HG03432 (cell line): ENCODE data around the gene CDS2.
A peak's percentile ranks its signal among the peaks of the same experiment; 100 is the strongest.

Experiments used
- ATAC-seq: cut with Tn5 transposase; IDR thresholded peaks from one replicate; pipeline ENCODE4 v1.9.1; 2021; ENCODE audit warnings: mild to moderate bottlenecking, moderate library complexity; ENCODE audit not compliant: unreplicated experiment

Gene CDS2

GRCh38 chr20:5149892-5150225 lies 23.1 kb downstream of the CDS2 start:
- no peak for ATAC-seq

- ATAC-seq, result no peak
Measured at GRCh38 chr20:5150226-5151076, 23.6 kb downstream of the CDS2 start.

GRCh38 chr20:5153152-5153467 lies 26.3 kb downstream of the CDS2 start:
- ATAC-seq, result no peak

GRCh38 chr20:5153612-5154542 lies 27.1 kb downstream of the CDS2 start:
- no peak for ATAC-seq

- ATAC-seq, result no peak
Measured at GRCh38 chr20:5154543-5154925, 27.7 kb downstream of the CDS2 start.

- ATAC-seq, result no peak
Measured at GRCh38 chr20:5155404-5155803, 28.6 kb downstream of the CDS2 start.

- no peak for ATAC-seq
Measured at GRCh38 chr20:5156675-5157448, 30.1 kb downstream of the CDS2 start.

DNA sequence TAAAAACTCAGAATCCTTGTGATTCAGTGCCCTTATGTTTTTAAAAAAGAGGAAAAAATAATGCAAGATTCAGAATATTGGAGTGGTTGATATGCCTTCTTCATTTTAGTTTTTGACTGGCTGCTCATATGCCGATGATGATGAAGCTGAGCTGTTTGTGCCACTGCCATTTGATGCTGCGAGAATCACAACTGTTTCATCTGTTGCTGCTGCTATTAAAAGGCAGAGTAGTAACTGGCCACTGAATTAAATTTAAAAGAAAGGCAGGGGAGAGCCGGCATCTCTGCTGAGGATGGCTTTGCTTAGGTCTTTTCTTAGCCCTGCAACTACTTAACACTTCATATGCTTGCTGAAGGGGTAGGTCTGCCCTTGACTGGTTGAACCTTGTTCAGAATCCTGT lies 33.1 kb downstream of the CDS2 start:
- no peak for ATAC-seq

GRCh38 chr20:5160882-5161281 lies 34.1 kb downstream of the CDS2 start:
- ATAC-seq, result no peak

GRCh38 chr20:5161536-5162164 lies 34.8 kb downstream of the CDS2 start:
- no peak for ATAC-seq

GRCh38 chr20:5164645-5165625 lies 38.1 kb downstream of the CDS2 start:
- no peak for ATAC-seq

- no peak for ATAC-seq
Measured at GRCh38 chr20:5168651-5169396, 42.0 kb downstream of the CDS2 start.

DNA sequence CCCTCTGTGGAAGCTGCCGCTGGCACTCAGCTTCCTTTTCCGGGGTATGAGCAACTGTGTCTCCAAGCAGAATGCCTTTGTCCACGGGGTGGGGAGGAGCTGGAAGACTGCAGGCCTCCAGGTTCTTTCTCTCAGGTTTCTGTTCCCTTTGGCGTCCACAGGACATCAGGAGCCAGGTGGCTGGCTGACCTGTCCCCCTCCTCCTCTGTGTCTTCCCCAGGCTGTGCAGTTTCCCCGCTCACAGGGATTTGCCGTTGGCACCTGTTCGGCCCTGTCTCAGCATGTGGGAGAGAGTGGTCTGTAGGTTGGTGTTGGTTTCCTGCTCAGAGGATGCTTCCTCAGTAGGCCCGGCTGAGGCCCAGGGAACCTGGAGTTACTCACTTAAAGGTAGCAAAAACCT lies 43.5 kb downstream of the CDS2 start:
- ATAC-seq, result no peak

DNA sequence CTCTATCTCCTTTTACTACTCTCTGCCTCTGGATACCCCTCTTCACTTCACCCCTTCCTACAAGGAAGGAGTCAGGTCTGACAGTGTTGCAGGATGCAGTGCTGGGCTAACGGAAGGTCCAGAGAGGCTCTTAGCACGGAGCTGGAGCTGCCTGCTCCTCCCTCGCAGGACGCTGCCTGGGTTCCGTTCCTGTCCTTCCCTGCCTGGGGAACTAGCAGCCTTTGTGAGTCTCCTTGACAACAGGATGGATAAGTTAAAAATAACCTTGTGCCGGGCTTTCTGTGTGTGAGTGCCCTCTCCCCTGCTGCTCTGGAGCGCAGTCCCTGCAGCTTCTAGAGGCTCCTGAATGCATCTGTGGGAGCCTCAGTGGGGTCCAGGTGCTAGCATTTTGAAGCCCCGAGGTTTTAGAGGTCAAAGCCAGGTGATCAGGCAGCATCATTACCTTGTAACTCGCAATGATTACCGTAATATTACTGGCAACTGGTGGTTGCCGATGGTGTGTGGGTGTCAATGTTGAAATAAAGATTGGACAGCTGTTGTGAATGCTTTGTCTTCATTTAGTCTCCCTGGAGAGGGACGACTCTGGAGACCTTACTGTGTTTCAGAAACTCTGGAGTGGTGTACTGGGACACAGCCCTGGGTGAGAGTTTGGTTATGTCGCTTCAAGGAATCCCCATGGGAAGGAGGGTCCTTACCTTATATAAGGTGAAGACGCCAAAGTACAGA lies 44.4 kb downstream of the CDS2 start:
- no peak for ATAC-seq

- ATAC-seq, result peak; percentile 44
Measured at GRCh38 chr20:5171790-5172164, 45.0 kb downstream of the CDS2 start.

- ATAC-seq, result peak; percentile 61
Measured at GRCh38 chr20:5172167-5172601, 45.4 kb downstream of the CDS2 start.

GRCh38 chr20:5172903-5173463 lies 46.2 kb downstream of the CDS2 start:
- no peak for ATAC-seq

- ATAC-seq, result no peak
Measured at GRCh38 chr20:5173751-5174150, 46.9 kb downstream of the CDS2 start.
